ENCODE data around the gene GMEB1.

Gene GMEB1

GRCh38 chr1:28751315-28752060, 82.9 kb downstream of the GMEB1 start:
- DNase-seq, result no peak

GRCh38 chr1:28755701-28756100, 87.1 kb downstream of the GMEB1 start:
- no peak for DNase-seq

GRCh38 chr1:28756846-28757245, 88.3 kb downstream of the GMEB1 start:
- no peak for DNase-seq

- DNase-seq, result no peak
Measured at GRCh38 chr1:28758420-28758819, 89.8 kb downstream of the GMEB1 start.

- no peak for DNase-seq
Measured at GRCh38 chr1:28759257-28759656, 90.7 kb downstream of the GMEB1 start.

GRCh38 chr1:28761189-28761588, 92.6 kb downstream of the GMEB1 start:
- no peak for DNase-seq

- no peak for DNase-seq
Measured at GRCh38 chr1:28766532-28767183, 98.1 kb downstream of the GMEB1 start.

Data from NCI-H1930 (cell line).